Muscle of leg (tissue), 11 donors: ENCODE data around the gene RTN4RL1. TPM values are rescaled to one million over a fixed set of nuclear protein-coding genes. Genes with fewer than 3 reads are reported as not detected.

Experiments used
- DNase-seq: peaks from one replicate; pipeline ENCODE4 v3.0.0; 2013
- H3K27ac ChIP-seq: one replicate; pipeline ENCODE4 v1.5.1; 2013; ENCODE audit warnings: mild to moderate bottlenecking, low read length, control low read depth
- H3K27me3 ChIP-seq: one replicate; pipeline ENCODE4 v1.6.1; 2013; ENCODE audit warnings: low read length; ENCODE audit not compliant: control insufficient read depth, insufficient read depth
- H3K36me3 ChIP-seq: one replicate; pipeline ENCODE4 v1.6.1; 2013; ENCODE audit warnings: low read length; ENCODE audit not compliant: control insufficient read depth, insufficient read depth
- H3K4me1 ChIP-seq: one replicate; pipeline ENCODE4 v1.6.1; 2013; ENCODE audit warnings: low read length; ENCODE audit not compliant: control insufficient read depth, insufficient read depth
- H3K4me3 ChIP-seq: one replicate; pipeline ENCODE4 v1.5.1; 2013; ENCODE audit warnings: low read length, control low read depth
- H3K9me3 ChIP-seq: replicated peaks from 2 replicates; pipeline ENCODE4 v1.6.1; 2013; ENCODE audit warnings: low read depth, low read length; ENCODE audit not compliant: control insufficient read depth
- WGBS: methylation state at CpG from one replicate; pipeline ENCODE4 v1.1.5; 2013; ENCODE audit warnings: missing lambda C conversion rate; ENCODE audit not compliant: insufficient coverage; 5-methylcytosine and 5-hydroxymethylcytosine counted together
- polyA plus RNA-seq, 8 donors: library from polyadenylated mRNA; unstranded; fragments of 120-200 nt; gene quantifications; one replicate each; pipeline versions ENCODE4 v1.2.1 to v1.2.3, GENCODE V29; 2013; ENCODE audit warnings: inconsistent platforms in 1 of 8, low replicate concordance in 1 of 8; ENCODE audit not compliant: insufficient read length in 8 of 8, insufficient read depth in 1 of 8
- total RNA-seq: library from RNA; stranded (reverse); fragments of 120-200 nt; gene quantifications from one replicate; pipeline ENCODE4 v1.2.4, GENCODE V29; 2013

RTN4RL1 gene
- total and polyA plus RNA-seq, 9 donors = 1.0 to 2.3 (median 1.7) TPM

- H3K9me3 ChIP-seq = no peaks in the 10 kb centered on the region
- no peak for DNase-seq
- H3K36me3 ChIP-seq = no peaks in the 10 kb centered on the region
- 45% methylated on average over 5 of the region's 10 CpGs for WGBS
- H3K4me3 ChIP-seq = no peak overlapping the region
- H3K27me3 ChIP-seq = no peaks in the 10 kb centered on the region
- H3K27ac ChIP-seq = peak overlapping the region; percentile 92
- H3K4me1 ChIP-seq = peaks cover 44% of the 10 kb centered on the region
These were observed 84.3 kb downstream of the RTN4RL1 start for GRCh38 chr17:1940810-1941185.

GRCh38 chr17:1939981-1940809 lies 84.9 kb downstream of the RTN4RL1 start:
- Histone ChIP-seq H3K9me3 (no peaks in the 10 kb centered on the region), H3K27ac (peak overlapping the region; percentile 92), H3K36me3 (no peaks in the 10 kb centered on the region)

GRCh38 chr17:1937461-1937860 lies 87.7 kb downstream of the RTN4RL1 start:
- no peak for DNase-seq
- 92% methylated on average over 23 of the region's 25 CpGs for WGBS
- no peak overlapping the region for H3K4me3 ChIP-seq
- peaks cover 57% of the 10 kb centered on the region for H3K4me1 ChIP-seq
- H3K27ac ChIP-seq = no peak overlapping the region
- H3K27me3 ChIP-seq = peaks cover 2% of the 10 kb centered on the region
- H3K9me3 ChIP-seq = no peaks in the 10 kb centered on the region
- no peaks in the 10 kb centered on the region for H3K36me3 ChIP-seq

More at GRCh38 chr17:1939981-1940809, 84.9 kb downstream of the RTN4RL1 start:
- H3K4me1 ChIP-seq = peaks cover 44% of the 10 kb centered on the region
- no peaks in the 10 kb centered on the region for H3K27me3 ChIP-seq
- 39% methylated on average over 23 of the region's 27 CpGs for WGBS
- peak; percentile 91 for DNase-seq
- H3K4me3 ChIP-seq = no peak overlapping the region

- no peak overlapping the region for H3K4me3 ChIP-seq
- DNase-seq = no peak
- H3K36me3 ChIP-seq = no peaks in the 10 kb centered on the region
- no peak overlapping the region for H3K27ac ChIP-seq
- 83% methylated on average over 28 of the region's 28 CpGs for WGBS
- H3K4me1 ChIP-seq = peaks cover 57% of the 10 kb centered on the region
- no peaks in the 10 kb centered on the region for H3K9me3 ChIP-seq
- H3K27me3 ChIP-seq = peaks cover 5% of the 10 kb centered on the region
These were observed 88.4 kb downstream of the RTN4RL1 start for GRCh38 chr17:1936766-1937165.

- no peaks in the 10 kb centered on the region for H3K9me3 ChIP-seq
- H3K36me3 ChIP-seq = no peaks in the 10 kb centered on the region
- DNase-seq = no peak
- peaks cover 13% of the 10 kb centered on the region for H3K27me3 ChIP-seq
- H3K4me3 ChIP-seq = no peak overlapping the region
- peaks cover 47% of the 10 kb centered on the region for H3K4me1 ChIP-seq
- 64% methylated on average over 14 of the region's 17 CpGs for WGBS
- no peak overlapping the region for H3K27ac ChIP-seq
These were observed 90.2 kb downstream of the RTN4RL1 start for GRCh38 chr17:1934901-1935300.

GRCh38 chr17:1933875-1934715 lies 91.0 kb downstream of the RTN4RL1 start:
- Histone ChIP-seq H3K36me3 (no peaks in the 10 kb centered on the region), H3K27me3 (peaks cover 13% of the 10 kb centered on the region), H3K4me3 (no peak overlapping the region), H3K27ac (no peak overlapping the region), H3K4me1 (peaks cover 47% of the 10 kb centered on the region), H3K9me3 (no peaks in the 10 kb centered on the region)
- no peak for DNase-seq
- 81% methylated on average over 23 of the region's 27 CpGs for WGBS

- 19% methylated on average over 19 of the region's 27 CpGs for WGBS
- DNase-seq = peak; percentile 81
- Histone ChIP-seq H3K4me3 (no peak overlapping the region), H3K27me3 (peaks cover 13% of the 10 kb centered on the region), H3K36me3 (no peaks in the 10 kb centered on the region), H3K27ac (peak overlapping the region; percentile 42), H3K9me3 (no peaks in the 10 kb centered on the region), H3K4me1 (peaks cover 51% of the 10 kb centered on the region)
These were observed 93.1 kb downstream of the RTN4RL1 start for GRCh38 chr17:1931844-1932579.

GRCh38 chr17:1930337-1930645 lies 94.8 kb downstream of the RTN4RL1 start:
- H3K36me3 ChIP-seq = no peaks in the 10 kb centered on the region
- DNase-seq = no peak
- H3K27me3 ChIP-seq = peaks cover 18% of the 10 kb centered on the region
- H3K4me3 ChIP-seq = no peak overlapping the region
- 63% methylated on average over 1 of the region's 8 CpGs for WGBS
- peaks cover 51% of the 10 kb centered on the region for H3K4me1 ChIP-seq
- H3K9me3 ChIP-seq = no peaks in the 10 kb centered on the region
- H3K27ac ChIP-seq = no peak overlapping the region

GRCh38 chr17:1928976-1929375 lies 96.2 kb downstream of the RTN4RL1 start:
- Histone ChIP-seq H3K4me3 (no peak overlapping the region), H3K9me3 (no peaks in the 10 kb centered on the region), H3K36me3 (no peaks in the 10 kb centered on the region), H3K27me3 (peaks cover 18% of the 10 kb centered on the region), H3K27ac (no peak overlapping the region), H3K4me1 (peaks cover 42% of the 10 kb centered on the region)
- peak; percentile 70 for DNase-seq
- WGBS = 88% methylated on average over 5 of the region's 12 CpGs

- DNase-seq = no peak
- peaks cover 13% of the 10 kb centered on the region for H3K27me3 ChIP-seq
- 83% methylated on average over 15 of the region's 19 CpGs for WGBS
- H3K36me3 ChIP-seq = no peaks in the 10 kb centered on the region
- H3K4me3 ChIP-seq = no peak overlapping the region
- peaks cover 6% of the 10 kb centered on the region for H3K4me1 ChIP-seq
- H3K27ac ChIP-seq = no peak overlapping the region
- H3K9me3 ChIP-seq = no peaks in the 10 kb centered on the region
These were observed 104.2 kb downstream of the RTN4RL1 start for GRCh38 chr17:1920948-1921351.
